Naive thymus-derived CD4-positive, alpha-beta T cell (primary cell): ENCODE measurements around the gene AKAP13. TPM values are rescaled to one million over a fixed set of nuclear protein-coding genes. Genes with fewer than 3 reads are reported as not detected.

Experiments
- ATAC-seq: fragments of 150-1000 bp; cut with Tn5 transposase; 2 replicates; pipeline ENCODE4 v1.10.0; 2021; ENCODE audit warnings: mild to moderate bottlenecking, moderate library complexity
- CTCF ChIA-PET: fragments of 350-600 bp; sonication (Branson Sonifier 250); formaldehyde crosslinking; loops from one replicate; lab custom pipeline; 2021; ENCODE audit warnings: antibody characterized with exemption; lab: Charles Lee
- POLR2A ChIA-PET: fragments of 350-600 bp; sonication (Branson Sonifier 250); formaldehyde crosslinking; loops from one replicate; lab custom pipeline; 2021; ENCODE audit warnings: antibody characterized with exemption, inconsistent platforms; lab: Charles Lee
- DNase-seq, 9 donors: peaks; one replicate each; pipeline versions ENCODE4 v3.0.0 to v3.0.0-alpha.2; 2020 to 2022; ENCODE audit warnings: mixed read lengths in 1 of 9
- H3K27ac ChIP-seq: one replicate; pipeline ENCODE4 v1.7.0; 2013; ENCODE audit warnings: mild to moderate bottlenecking, low read depth, low read length, moderate library complexity
- H3K27me3 ChIP-seq, 2 donors: one replicate each; pipeline ENCODE4 v1.7.0; 2013; ENCODE audit warnings: low read length in 2 of 2, mild to moderate bottlenecking in 2 of 2, moderate library complexity in 2 of 2; ENCODE audit not compliant: control insufficient read depth in 2 of 2, insufficient read depth in 2 of 2
- H3K36me3 ChIP-seq, 3 experiments: 1 replicate in 2 of 3; 2 replicates in 1 of 3; pipeline ENCODE4 v1.7.0; 2013; ENCODE audit warnings: low read length in 3 of 3, mild to moderate bottlenecking in 3 of 3, moderate library complexity in 1 of 3; ENCODE audit not compliant: insufficient read depth in 3 of 3, control insufficient read depth in 2 of 3
- H3K4me1 ChIP-seq, 2 donors: one replicate each; pipeline ENCODE4 v1.7.0; 2013; ENCODE audit warnings: low read length in 2 of 2, mild to moderate bottlenecking in 2 of 2, moderate library complexity in 1 of 2; ENCODE audit not compliant: control insufficient read depth in 2 of 2, insufficient read depth in 2 of 2
- H3K4me3 ChIP-seq: 2 replicates; pipeline ENCODE4 v1.7.0; 2013; ENCODE audit warnings: mild to moderate bottlenecking, low read length
- H3K9me3 ChIP-seq, 3 experiments: 1 replicate in 2 of 3; 2 replicates in 1 of 3; pipeline ENCODE4 v1.7.0; 2013; ENCODE audit warnings: low read length in 3 of 3; ENCODE audit not compliant: control insufficient read depth in 2 of 3
- H3K27ac Mint-ChIP-seq, 9 donors: one replicate each; pipeline ENCODE4 v1.8.0; 2020 to 2022; ENCODE audit warnings: mixed read lengths in 9 of 9, mild to moderate bottlenecking in 8 of 9, moderate library complexity in 5 of 9, inconsistent platforms in 2 of 9
- H3K27me3 Mint-ChIP-seq, 5 donors: one replicate each; pipeline ENCODE4 v1.8.0; 2021 to 2022; ENCODE audit warnings: mixed read lengths in 5 of 5, mild to moderate bottlenecking in 1 of 5
- H3K36me3 Mint-ChIP-seq, 5 donors: one replicate each; pipeline ENCODE4 v1.8.0; 2020 to 2022; ENCODE audit warnings: mixed read lengths in 5 of 5, mild to moderate bottlenecking in 3 of 5, inconsistent platforms in 1 of 5
- H3K4me1 Mint-ChIP-seq, 7 donors: one replicate each; pipeline ENCODE4 v1.8.0; 2020 to 2022; ENCODE audit warnings: mixed read lengths in 7 of 7, mild to moderate bottlenecking in 3 of 7, inconsistent platforms in 1 of 7
- H3K4me3 Mint-ChIP-seq, 10 donors: one replicate each; pipeline ENCODE4 v1.8.0; 2020 to 2022; ENCODE audit warnings: mild to moderate bottlenecking in 10 of 10, mixed read lengths in 10 of 10, moderate library complexity in 6 of 10, inconsistent platforms in 2 of 10
- H3K9me3 Mint-ChIP-seq, 11 donors: one replicate each; pipeline ENCODE4 v1.8.0; 2020 to 2022; ENCODE audit warnings: mixed read lengths in 11 of 11, mild to moderate bottlenecking in 4 of 11, inconsistent platforms in 1 of 11, moderate library complexity in 1 of 11
- intact Hi-C, 2 donors: fragments of 100-400 bp; cut with micrococcal nuclease; formaldehyde crosslinking; loops; one replicate each; pipeline ENCODE4 v1.15.1; 2023
- polyA plus RNA-seq, 2 donors: library from polyadenylated mRNA; unstranded; fragments of 300-500 nt; fragmentation: Illumina TruSeq; gene quantifications; one replicate each; pipeline ENCODE4 v1.2.3, GENCODE V29; 2021
- total RNA-seq, 6 experiments: library from RNA in 5 of 6; stranded (reverse) in 5 of 6; gene quantifications; 1 replicate in 5 of 6; 2 replicates in 1 of 6; pipeline ENCODE4 v1.2.3 and lab custom pipeline; 2021 to 2026

AKAP13 gene
- total and polyA plus RNA-seq, 7 experiments from 2014 or later = 108 to 400 (median 231) TPM

DNA sequence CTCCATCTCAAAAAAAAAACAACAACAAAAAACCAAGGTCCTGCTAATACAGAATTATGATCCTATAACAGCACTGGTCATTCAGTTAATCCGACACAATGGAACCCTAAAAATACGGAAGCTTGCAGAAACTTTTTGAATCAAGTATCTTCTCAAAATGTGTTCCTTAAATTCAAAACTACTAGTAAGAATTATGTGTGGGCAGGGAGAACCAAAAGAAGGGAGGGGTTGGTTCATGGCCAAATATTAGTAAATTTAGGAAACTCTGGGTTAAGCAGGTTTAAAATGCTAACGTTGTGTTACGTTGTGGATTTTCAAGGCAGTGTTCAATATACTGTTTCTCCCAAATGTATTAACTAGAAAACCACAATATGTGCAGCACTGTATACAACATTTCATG is 298.8 kb downstream of the AKAP13 start:
- Mint-ChIP-seq H3K4me1 (peaks cover 0 to 11% (median 4%) of the 10 kb centered on the region in 7 donors), H3K9me3 (no peaks in the 10 kb centered on the region), H3K27me3 (no peaks in the 10 kb centered on the region), H3K27ac (peak overlapping the region in 2 of 9 donors; percentile 47 to 64), H3K4me3 (no peak overlapping the region), H3K36me3 (peaks cover 0 to 33% (median 17%) of the 10 kb centered on the region in 5 donors)
- ChIA-PET POLR2A (no interaction called here), CTCF (interaction anchor here (0.7 kb wide), 2 partner anchors 12 to 82 kb away, joined by 3 to 4 read pairs; no protein-coding TSS in a partner anchor)
- H3K36me3 ChIP-seq = peaks cover 0 to 29% (median 0%) of the 10 kb centered on the region in 3 experiments
- no peak overlapping the region for H3K4me3 ChIP-seq
- intact Hi-C loops = no loop called here
- no peaks in the 10 kb centered on the region for H3K4me1 ChIP-seq
- ATAC-seq (no peak), DNase-seq (no peak)
- no peak overlapping the region for H3K27ac ChIP-seq
- no peaks in the 10 kb centered on the region for H3K9me3 ChIP-seq
- no peaks in the 10 kb centered on the region for H3K27me3 ChIP-seq

DNA sequence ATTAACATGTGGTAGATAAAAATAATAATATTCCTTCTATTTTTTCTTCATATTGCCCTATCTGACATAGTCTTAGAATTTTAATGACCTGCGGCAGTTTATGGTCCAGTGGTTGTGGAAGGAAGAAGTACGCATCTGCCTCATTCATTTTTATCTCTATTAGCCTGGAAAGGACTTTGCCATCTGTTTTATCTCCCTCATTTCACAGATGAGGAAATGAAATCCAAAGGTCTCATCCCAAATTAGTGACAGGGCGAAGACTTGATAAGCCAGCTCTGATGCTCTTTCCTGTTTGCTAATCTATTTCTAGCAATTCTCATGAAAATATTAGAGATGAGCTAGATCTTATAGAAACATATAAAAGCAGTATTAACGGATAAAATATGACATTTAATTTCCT is 301.0 kb downstream of the AKAP13 start:
- no peaks in the 10 kb centered on the region for H3K4me1 ChIP-seq
- intact Hi-C loops = no loop called here
- peaks cover 0 to 23% (median 4%) of the 10 kb centered on the region in 3 experiments for H3K36me3 ChIP-seq
- peaks cover 5 to 30% (median 17%) of the 10 kb centered on the region in 5 donors for H3K36me3 Mint-ChIP-seq
- DNase-seq (no peak), ATAC-seq (no peak)
- ChIA-PET CTCF (no interaction called here), POLR2A (no interaction called here)
- H3K27me3 ChIP-seq = no peaks in the 10 kb centered on the region
- no peak overlapping the region for H3K4me3 ChIP-seq
- peaks cover 0 to 21% (median 10%) of the 10 kb centered on the region in 7 donors for H3K4me1 Mint-ChIP-seq
- H3K9me3 Mint-ChIP-seq = no peaks in the 10 kb centered on the region
- no peak overlapping the region for H3K4me3 Mint-ChIP-seq
- H3K27ac ChIP-seq = no peak overlapping the region
- H3K27me3 Mint-ChIP-seq = no peaks in the 10 kb centered on the region
- peak overlapping the region in 3 of 9 donors; percentile 29 to 47 (median 35) for H3K27ac Mint-ChIP-seq
- H3K9me3 ChIP-seq = no peaks in the 10 kb centered on the region

DNA sequence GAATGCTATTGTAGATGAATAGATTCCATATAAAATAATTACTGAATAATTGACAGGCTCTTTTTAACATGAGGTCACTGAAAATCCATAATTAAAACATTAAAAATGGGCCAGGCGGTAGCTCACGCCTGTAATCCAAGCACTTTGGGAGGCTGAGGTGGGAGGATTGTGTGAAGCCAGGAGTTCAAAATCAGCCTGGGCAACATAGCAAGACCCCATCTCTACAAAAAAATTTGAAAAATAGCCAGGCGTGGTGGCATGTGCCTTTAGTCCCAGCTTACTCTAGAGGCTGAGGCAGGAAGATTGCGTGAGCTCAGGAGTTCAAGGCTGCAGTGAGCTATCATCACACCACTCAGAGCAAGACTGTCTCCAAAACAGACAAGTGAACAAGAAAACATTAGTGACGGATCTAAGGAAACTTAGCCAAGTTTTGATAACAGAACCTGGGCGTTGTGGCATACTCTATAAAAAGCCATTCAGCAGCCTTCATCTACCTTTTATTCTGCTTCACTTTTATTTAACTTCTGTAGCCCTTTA is 303.8 kb downstream of the AKAP13 start:
- H3K4me3 Mint-ChIP-seq = peak overlapping the region in 1 of 10 donors; percentile 2
- H3K4me1 Mint-ChIP-seq = peaks cover 8 to 48% (median 34%) of the 10 kb centered on the region in 7 donors
- peaks cover 18 to 21% of the 10 kb centered on the region in 2 donors for H3K4me1 ChIP-seq
- peaks cover 0 to 11% (median 4%) of the 10 kb centered on the region in 3 experiments for H3K36me3 ChIP-seq
- H3K9me3 ChIP-seq = no peaks in the 10 kb centered on the region
- H3K27me3 Mint-ChIP-seq = no peaks in the 10 kb centered on the region
- no peak overlapping the region for H3K4me3 ChIP-seq
- CTCF ChIA-PET = no interaction called here
- ATAC-seq (no peak), DNase-seq (no peak)
- intact Hi-C loops = no loop called here
- peak overlapping the region in 5 of 9 donors; percentile 3 to 88 (median 68) for H3K27ac Mint-ChIP-seq
- POLR2A ChIA-PET = interaction anchor here (1.3 kb wide), 1 partner anchor 9 kb away, joined by 3 read pairs; no protein-coding TSS in a partner anchor
- no peaks in the 10 kb centered on the region for H3K27me3 ChIP-seq
- H3K27ac ChIP-seq = peak overlapping the region; percentile 29
- peaks cover 5 to 23% (median 14%) of the 10 kb centered on the region in 5 donors for H3K36me3 Mint-ChIP-seq
- H3K9me3 Mint-ChIP-seq = no peaks in the 10 kb centered on the region

DNA sequence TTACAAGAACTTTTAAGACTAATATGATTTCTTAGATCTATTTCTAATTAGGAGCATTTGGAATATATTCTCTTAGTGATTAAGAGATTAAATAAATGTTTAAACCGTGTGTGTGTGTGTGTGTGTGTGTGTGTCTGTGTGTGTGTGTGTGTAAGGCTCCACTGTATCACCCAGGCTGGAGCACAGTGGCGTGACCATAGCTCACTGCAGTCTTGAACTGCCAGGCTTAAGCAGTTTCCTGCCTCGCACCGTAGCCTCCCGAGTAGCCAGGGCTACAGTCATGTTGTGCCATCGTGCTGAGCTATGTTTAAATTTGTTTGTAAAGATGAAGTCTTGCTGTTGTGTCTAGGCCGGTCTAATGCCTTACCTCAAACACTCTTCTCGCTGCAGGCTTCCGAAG is 305.0 kb downstream of the AKAP13 start:
- Mint-ChIP-seq H3K4me1 (peaks cover 10 to 54% (median 41%) of the 10 kb centered on the region in 7 donors), H3K4me3 (peak overlapping the region in 1 of 10 donors; percentile 60), H3K9me3 (no peaks in the 10 kb centered on the region), H3K27me3 (no peaks in the 10 kb centered on the region), H3K36me3 (peaks cover 9 to 21% (median 11%) of the 10 kb centered on the region in 5 donors), H3K27ac (peak overlapping the region in 6 of 9 donors; percentile 65 to 92 (median 86))
- Histone ChIP-seq H3K27me3 (no peaks in the 10 kb centered on the region), H3K27ac (no peak overlapping the region), H3K36me3 (peaks cover 0 to 11% (median 4%) of the 10 kb centered on the region in 3 experiments), H3K4me3 (no peak overlapping the region), H3K9me3 (no peaks in the 10 kb centered on the region), H3K4me1 (peaks cover 22 to 25% of the 10 kb centered on the region in 2 donors)
- CTCF ChIA-PET = no interaction called here
- DNase-seq (no peak), ATAC-seq (no peak)
- POLR2A ChIA-PET = no interaction called here
- intact Hi-C loops = loop anchor here in 1 of 2 donors (5.0 kb wide), 1 partner anchor 143 kb away; no protein-coding TSS in a partner anchor

DNA sequence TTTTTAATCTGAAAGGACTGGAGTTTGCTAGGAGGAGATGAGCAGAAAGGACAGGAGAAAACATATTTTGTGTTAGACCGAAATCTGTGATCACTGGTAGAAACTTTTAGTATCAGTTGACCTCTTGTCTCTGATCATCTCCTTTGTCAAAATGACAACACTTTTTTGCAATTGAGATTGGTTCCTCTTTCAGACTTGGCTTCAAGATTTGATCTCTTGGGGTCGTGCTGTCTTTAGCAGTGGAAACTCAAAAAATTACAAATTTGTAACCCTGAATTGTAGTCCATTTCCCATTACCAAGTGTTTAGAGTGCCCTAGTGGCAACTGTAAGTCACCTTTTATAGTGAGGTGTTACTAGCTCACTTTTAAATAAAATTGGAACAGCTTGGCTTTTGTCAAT is 306.9 kb downstream of the AKAP13 start:
- intact Hi-C loops = loop anchor here in 1 of 2 donors (5.0 kb wide), 1 partner anchor 145 kb away; no protein-coding TSS in a partner anchor
- ChIA-PET POLR2A (interaction anchor here (0.6 to 1.2 kb wide), 4 partner anchors 19 to 107 kb away, joined by 3 to 4 read pairs (median 4); no protein-coding TSS in a partner anchor), CTCF (interaction anchor here (0.6 kb wide), 1 partner anchor 971 kb away, joined by 3 read pairs; no protein-coding TSS in a partner anchor)
- ATAC-seq (no peak), DNase-seq (no peak)
- Histone ChIP-seq H3K4me1 (peaks cover 25 to 30% of the 10 kb centered on the region in 2 donors), H3K4me3 (no peak overlapping the region), H3K27me3 (no peaks in the 10 kb centered on the region), H3K36me3 (peaks cover 0 to 8% (median 4%) of the 10 kb centered on the region in 3 experiments), H3K27ac (peak overlapping the region; percentile 52), H3K9me3 (no peaks in the 10 kb centered on the region)
- Mint-ChIP-seq H3K4me1 (peaks cover 21 to 67% (median 59%) of the 10 kb centered on the region in 7 donors), H3K36me3 (peaks cover 9 to 26% (median 11%) of the 10 kb centered on the region in 5 donors), H3K9me3 (no peaks in the 10 kb centered on the region), H3K27me3 (no peaks in the 10 kb centered on the region), H3K4me3 (peak overlapping the region in 8 of 10 donors; percentile 3 to 60 (median 30)), H3K27ac (peak overlapping the region; percentile 84 to 92 (median 88))

DNA sequence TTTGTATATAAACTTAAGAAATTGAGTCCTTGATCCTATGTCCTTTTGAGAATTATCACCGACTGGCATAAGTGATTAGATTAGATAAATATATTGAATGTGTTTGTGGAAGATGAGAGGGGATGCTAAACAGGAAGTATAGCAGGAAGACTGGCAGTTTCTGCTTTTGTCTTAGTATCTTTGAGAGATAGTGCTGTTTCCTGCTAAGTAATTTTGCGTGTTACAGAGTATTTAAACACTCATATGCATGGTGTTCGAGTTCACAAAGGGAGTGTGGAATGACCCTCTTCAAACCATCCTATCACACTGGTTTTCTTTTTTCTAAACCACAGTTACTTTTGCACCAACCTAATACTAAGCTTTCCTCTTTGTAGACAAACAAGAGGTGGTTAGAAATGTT is 308.3 kb downstream of the AKAP13 start:
- CTCF ChIA-PET = interaction anchor here (1.1 kb wide), 1 partner anchor 10 kb away, joined by 5 read pairs; no protein-coding TSS in a partner anchor
- peaks cover 30 to 81% (median 73%) of the 10 kb centered on the region in 7 donors for H3K4me1 Mint-ChIP-seq
- H3K27me3 Mint-ChIP-seq = no peaks in the 10 kb centered on the region
- peaks cover 16 to 35% (median 20%) of the 10 kb centered on the region in 5 donors for H3K36me3 Mint-ChIP-seq
- H3K4me3 Mint-ChIP-seq = peak overlapping the region; percentile 90 to 99 (median 98)
- H3K27ac ChIP-seq = peak overlapping the region; percentile 88
- POLR2A ChIA-PET = interaction anchor here (1.1 to 5.1 kb wide), 4 partner anchors 11 to 24 kb away, joined by 3 to 50 read pairs (median 14); no protein-coding TSS in a partner anchor
- H3K9me3 Mint-ChIP-seq = no peaks in the 10 kb centered on the region
- peak overlapping the region; percentile 83 for H3K4me3 ChIP-seq
- peak in 5 of 9 donors; percentile 25 to 36 (median 25) for DNase-seq
- no peaks in the 10 kb centered on the region for H3K9me3 ChIP-seq
- H3K27me3 ChIP-seq = no peaks in the 10 kb centered on the region
- intact Hi-C loops = loop anchor here (1.0 to 5.0 kb wide), 10 partner anchors 19 to 146 kb away; no protein-coding TSS in a partner anchor
- ATAC-seq = peak; percentile 33
- peak overlapping the region; percentile 92 to 99 (median 98) for H3K27ac Mint-ChIP-seq
- peaks cover 35 to 44% of the 10 kb centered on the region in 2 donors for H3K4me1 ChIP-seq
- H3K36me3 ChIP-seq = peaks cover 0 to 5% (median 2%) of the 10 kb centered on the region in 3 experiments
